ENCODE measurements around the gene TMEM37.
"Not testable (repeated sequence)": the region's sequence is repeated elsewhere in the genome, so short reads cannot be mapped to it uniquely, and the experiment has no call there.

TMEM37 gene, protein sequence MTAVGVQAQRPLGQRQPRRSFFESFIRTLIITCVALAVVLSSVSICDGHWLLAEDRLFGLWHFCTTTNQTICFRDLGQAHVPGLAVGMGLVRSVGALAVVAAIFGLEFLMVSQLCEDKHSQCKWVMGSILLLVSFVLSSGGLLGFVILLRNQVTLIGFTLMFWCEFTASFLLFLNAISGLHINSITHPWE

GRCh38 chr2:119431155-119431975 lies at the start of gene TMEM37:
Gene TMEM37, plus strand, starts transcription at chr2:119431854. Its CDS starts 50 bp downstream, at chr2:119431904.
- DNase-seq (ENCODE audit: extremely low spot score, insufficient read length, low read depth) (peak; percentile 62), FAIRE-seq (peak; percentile 91)

DNA sequence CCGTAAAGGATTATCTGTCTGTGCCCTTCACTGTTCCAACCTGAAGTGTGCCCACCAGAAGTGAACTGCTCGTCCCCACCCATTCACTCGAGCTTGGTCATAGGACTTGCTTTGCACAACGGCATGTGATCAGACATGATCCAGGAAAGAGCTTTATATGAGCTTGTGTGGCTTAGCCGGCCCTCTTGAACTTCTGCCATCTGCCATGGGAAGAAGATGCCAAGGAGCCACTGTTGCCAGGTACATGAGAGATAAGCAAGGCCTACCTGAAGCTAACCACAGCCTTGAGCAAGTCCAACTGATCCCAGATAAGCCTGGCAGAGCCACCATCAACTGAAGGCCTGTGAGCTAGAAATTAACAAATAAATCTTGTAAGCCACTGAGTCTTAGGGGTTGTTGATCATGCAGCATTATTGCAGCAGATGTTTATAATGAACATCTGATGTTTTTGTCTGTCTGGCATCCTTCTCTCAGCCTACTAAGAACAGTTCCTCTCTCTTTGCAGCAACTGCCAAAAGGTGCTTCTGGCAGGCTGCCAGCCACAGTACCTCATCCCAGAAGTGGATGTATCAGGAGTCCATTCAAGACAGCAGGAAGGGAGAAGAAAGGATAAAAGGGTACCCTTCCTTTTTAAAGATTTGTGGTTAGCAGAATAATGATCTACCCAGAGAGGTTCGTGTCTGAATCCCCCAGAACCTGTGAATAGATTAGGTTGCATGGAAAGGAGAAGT lies 48.1 kb upstream of the TMEM37 start:
- FAIRE-seq (peak; percentile 29), DNase-seq (ENCODE audit: extremely low spot score, insufficient read length, low read depth) (no peak)

- FAIRE-seq (no peak), DNase-seq (ENCODE audit: extremely low spot score, insufficient read length, low read depth) (no peak)
These were observed 46.7 kb upstream of the TMEM37 start for GRCh38 chr2:119384971-119385370.

GRCh38 chr2:119385466-119385865 lies 46.2 kb upstream of the TMEM37 start:
- DNase-seq (ENCODE audit: extremely low spot score, insufficient read length, low read depth) (no peak), FAIRE-seq (no peak)

DNA sequence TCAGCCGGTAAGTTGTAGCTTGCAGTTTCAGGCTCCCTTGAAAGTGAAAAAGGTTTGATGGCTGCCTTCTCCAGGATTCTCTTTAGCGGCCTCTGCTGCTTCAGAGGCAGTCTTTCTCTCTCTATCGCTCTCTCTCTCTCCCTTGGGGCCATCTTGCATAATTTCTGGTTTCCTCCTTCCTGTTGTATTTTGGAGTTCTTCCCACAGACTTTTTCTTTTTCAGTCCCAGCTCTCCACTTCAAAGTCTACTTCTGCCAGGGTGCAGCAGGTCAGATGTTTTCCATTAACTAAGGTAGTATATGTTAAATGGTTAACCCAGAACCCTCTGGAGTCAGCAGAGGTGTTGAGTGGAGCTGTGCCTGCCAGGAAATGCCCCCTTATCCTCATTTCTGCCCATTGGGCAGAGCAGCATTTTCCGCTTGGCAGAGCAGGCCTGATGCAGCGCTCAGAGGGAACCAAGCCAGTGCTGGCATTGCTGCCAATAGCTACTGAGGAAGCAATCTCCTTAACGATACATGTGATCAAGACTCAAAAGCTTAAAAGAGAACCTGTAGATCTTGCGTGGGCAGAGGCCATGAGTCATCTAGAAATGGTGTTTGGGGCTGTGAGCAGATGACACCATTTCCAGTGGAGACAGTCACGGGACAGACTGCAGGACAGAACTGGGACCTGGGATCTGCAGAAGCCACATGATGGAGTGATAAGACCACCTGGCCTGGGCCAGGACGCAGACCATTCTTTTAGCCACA lies 44.1 kb upstream of the TMEM37 start:
- FAIRE-seq (peak; percentile 90), DNase-seq (ENCODE audit: extremely low spot score, insufficient read length, low read depth) (peak; percentile 59)

DNA sequence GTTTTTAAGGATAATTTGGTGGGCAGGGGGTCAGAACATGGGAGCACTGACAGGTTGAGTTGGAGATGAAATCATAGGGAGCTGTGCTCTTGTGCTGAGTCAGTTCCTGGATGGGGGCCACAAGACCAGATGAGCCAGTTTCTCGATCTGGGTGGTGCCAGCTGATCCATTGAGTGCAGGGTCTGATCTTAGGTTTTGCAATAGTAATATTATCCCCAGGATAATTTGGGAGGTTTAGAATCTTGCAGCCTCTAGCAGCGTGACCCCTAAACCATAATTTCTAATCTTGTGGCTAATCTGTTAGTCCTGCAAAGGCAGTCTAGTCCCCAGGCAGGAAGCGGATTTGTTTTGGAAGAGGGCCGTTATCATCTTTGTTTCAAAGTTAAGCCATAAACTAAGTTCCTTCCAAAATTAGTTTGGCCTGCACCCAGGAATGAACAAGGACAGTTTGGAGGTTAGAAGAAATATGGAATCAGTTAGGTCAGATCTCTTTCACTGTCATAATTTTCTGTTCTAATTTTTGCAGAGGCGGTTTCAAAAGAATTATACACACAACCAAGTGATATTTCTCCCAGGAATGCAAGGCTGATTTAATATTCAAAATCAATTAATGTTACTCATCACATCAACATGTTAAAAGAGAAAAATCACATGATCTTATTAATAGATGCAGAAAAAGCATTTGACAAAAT lies 41.9 kb upstream of the TMEM37 start:
- no peak for FAIRE-seq
- no peak for DNase-seq (ENCODE audit: extremely low spot score, insufficient read length, low read depth)

DNA sequence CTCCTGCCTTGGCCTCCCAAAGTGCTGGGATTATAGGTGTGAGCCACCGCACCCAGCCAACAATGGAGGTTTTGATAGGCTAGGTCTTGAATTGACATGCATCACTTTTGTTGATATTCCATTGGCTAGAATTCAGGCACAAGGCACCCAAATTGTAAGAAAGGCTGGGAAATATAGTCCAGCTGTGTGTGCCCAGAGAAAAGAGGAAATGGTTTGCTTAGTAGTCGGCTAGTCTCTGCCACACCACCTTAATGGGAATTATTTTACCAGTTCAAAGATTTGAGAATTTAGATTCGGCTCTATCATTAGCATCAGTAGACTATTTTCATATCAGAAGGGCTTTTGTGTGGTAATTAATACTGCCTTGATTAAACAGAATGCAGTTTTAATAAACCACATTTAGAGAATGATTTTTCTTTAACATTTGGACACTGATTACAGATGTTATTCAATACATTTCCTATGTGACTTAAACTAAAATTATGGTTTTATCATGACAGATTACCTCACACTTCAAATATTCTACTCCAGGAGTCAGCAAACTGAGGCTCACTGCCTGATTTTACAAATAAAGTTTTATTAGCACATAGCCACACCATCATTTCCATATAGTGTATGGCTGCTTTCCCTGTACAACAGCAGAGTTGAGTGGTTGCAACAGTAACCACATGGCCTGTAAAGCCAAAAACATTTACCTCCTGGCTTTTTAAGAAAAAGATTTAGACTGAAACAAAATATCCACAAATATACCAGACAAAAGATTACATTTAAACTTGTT lies 37.5 kb upstream of the TMEM37 start:
- no peak for FAIRE-seq

DNA sequence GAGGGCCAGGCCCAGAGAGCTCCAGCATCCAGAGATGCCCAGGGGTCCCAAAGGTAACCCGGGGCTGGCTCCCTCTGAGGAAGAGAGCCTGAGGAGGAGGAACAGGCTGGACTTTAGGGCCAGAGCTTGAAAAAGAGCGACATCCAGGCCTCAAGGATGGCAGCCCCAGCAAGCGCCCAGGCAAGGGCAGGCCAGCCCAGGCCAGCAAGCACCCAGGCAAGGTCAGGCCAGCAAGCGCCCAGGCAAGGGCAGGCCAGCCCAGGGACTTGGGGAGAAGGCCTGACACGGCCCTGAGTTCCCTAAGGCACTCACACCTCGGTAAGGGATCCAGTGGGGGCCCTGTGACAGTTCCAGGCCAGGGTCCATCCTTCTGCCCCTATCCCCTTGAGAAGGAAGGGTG lies 34.5 kb upstream of the TMEM37 start:
- FAIRE-seq (no peak), DNase-seq (ENCODE audit: extremely low spot score, insufficient read length, low read depth) (no peak)

More for the DNA sequence above, 37.5 kb upstream of the TMEM37 start:
- no peak for DNase-seq (ENCODE audit: extremely low spot score, insufficient read length, low read depth)

- FAIRE-seq = no peak
These were observed 29.5 kb upstream of the TMEM37 start for GRCh38 chr2:119402106-119402505.

DNA sequence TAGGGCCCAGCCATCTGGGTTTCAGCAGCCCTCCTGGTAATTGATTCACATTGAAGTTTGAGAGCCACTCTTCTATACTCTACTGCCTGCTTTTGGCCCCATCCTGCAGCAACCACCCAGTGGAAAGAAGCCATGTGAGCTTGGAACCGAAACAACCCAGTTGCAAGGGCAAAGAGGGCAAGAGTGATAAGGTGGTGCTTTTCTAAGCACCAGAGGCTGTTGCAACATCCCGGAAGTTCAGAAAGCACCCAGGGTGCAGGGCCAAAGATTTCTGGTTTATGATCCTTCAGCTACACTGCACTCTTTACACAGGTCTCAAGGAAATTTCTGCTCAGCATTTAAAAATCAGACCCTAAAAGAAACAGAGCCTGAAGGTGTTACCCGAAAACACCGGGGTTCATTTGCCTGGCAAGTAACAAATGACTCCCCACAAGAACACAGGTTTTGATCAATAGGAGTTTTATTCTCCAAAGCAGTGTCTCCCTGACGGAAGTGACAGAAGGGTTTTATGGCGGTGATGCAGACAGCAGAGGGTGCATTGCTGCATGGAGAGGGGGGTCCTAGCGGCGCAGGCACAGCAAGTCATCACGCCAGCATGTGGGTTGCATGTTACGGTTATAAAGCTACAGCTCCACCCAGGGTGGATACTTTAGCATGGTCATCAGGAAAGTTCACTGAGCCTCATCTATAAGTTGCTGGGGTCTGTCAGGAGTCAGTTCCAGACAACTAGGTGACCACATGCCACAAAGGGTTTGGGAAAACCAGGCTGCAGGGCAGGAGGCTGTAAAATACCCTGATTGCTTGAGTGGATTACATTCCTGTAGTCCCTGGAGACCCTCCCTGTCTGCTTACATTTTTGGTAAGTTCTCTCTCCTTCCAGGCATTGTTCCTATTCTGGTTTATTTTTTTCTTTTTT lies 28.8 kb upstream of the TMEM37 start:
- DNase-seq (ENCODE audit: extremely low spot score, insufficient read length, low read depth) = no peak
- no peak for FAIRE-seq

More at GRCh38 chr2:119402106-119402505, 29.5 kb upstream of the TMEM37 start:
- DNase-seq (ENCODE audit: extremely low spot score, insufficient read length, low read depth) = no peak

DNA sequence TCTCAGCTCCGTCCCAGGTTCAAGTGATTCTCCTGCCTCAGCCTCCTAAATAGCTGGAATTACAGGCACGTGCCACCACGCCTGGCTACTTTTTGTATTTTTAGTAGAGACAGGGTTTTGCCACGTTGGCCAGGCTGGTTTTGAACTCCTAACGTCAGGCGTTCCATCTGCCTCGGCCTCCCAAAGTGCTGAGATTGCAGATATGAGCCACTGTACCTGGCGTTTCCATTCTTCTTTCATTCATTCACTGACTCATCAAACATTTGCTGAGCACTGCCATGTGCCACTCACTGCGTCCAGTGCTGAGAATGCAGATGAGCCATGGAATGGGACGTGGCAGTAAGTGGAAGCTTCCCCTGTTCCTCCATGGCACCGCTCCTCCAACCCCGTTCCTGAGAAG lies 28.0 kb upstream of the TMEM37 start:
- not testable (repeated sequence) for FAIRE-seq; DNase-seq (ENCODE audit: extremely low spot score, insufficient read length, low read depth)

GRCh38 chr2:119405151-119405550 lies 26.5 kb upstream of the TMEM37 start:
- DNase-seq (ENCODE audit: extremely low spot score, insufficient read length, low read depth) (no peak), FAIRE-seq (no peak)

- DNase-seq (ENCODE audit: extremely low spot score, insufficient read length, low read depth) = peak; percentile 38
- FAIRE-seq = peak; percentile 80
These were observed 24.0 kb upstream of the TMEM37 start for GRCh38 chr2:119407430-119408220.

- DNase-seq (ENCODE audit: extremely low spot score, insufficient read length, low read depth) = no peak
- no peak for FAIRE-seq
These were observed 23.4 kb upstream of the TMEM37 start for GRCh38 chr2:119408221-119408619.

DNA sequence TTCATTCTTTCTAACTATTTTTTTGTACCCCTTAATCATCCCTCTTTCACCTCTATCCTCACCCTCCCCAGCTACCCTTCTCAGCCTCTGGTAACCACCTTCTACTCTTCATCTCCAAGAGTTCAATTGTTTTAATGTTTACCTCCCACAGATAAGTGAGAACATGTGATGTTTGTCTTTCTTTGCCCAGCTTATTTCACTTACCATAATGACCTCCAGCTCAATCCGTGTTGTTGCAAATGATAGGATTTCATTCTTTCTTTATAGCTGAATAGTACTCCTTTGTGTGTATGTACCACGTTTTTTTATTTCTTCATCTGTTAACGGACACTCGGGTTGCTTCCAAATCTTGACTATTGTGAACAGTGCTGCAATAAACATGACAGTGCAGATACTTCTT lies 22.1 kb upstream of the TMEM37 start:
- DNase-seq (ENCODE audit: extremely low spot score, insufficient read length, low read depth) (no peak), FAIRE-seq (no peak)

DNA sequence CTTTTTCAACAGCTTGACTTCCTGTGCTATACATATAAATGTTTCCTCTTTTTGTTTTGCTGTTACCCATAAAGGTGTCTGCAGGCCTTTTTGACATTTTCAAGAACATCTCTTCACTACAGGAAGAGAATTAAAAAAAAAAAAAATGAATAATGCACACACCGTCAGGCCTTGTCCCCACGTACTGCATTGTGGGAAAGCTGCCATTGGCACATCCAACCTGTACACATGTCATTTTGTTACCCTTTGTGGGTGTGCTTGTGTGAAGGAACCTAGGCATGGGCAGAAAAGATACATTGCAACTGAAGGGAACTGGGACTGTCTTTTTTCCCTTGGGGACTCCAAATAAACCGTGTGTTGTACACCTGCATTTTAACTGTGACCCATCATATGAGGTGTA lies 16.8 kb upstream of the TMEM37 start:
- DNase-seq (ENCODE audit: extremely low spot score, insufficient read length, low read depth) (no peak), FAIRE-seq (no peak)

DNA sequence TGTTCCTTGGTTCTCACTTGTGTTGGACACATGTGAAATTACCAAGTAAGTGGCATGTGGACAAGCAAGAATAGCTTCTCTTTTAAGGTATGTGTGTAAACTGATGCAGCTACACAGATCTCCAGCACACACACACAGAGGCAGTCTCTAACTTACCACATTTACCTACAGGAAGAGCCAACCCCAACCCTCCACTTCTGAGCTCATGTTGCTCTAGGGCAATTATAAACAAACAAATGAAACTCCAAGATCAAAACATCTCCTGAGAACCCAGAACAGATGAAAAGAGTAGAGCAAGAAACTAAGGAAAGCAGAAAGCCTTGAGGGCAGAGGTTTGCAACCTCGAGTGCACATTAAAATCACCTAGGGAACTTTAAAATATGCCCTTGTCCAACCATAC lies 16.0 kb upstream of the TMEM37 start:
- DNase-seq (ENCODE audit: extremely low spot score, insufficient read length, low read depth) = no peak
- no peak for FAIRE-seq
